CD14-positive monocyte (primary cell): Measurements from ENCODE around the gene MACROD2. TPM values are rescaled to one million over a fixed set of nuclear protein-coding genes. Genes with fewer than 3 reads are reported as not detected.

ENCODE experiments used
- DNase-seq, 3 donors: peaks; one replicate each; pipeline ENCODE4 v3.0.0-alpha.2; 2011 to 2022
- H2AFZ ChIP-seq: 2 replicates; pipeline ENCODE4 v1.6.0; 2012; ENCODE audit warnings: mild to moderate bottlenecking, low read depth, low read length, inconsistent platforms; ENCODE audit not compliant: insufficient read depth, poor library complexity, severe bottlenecking
- H3K27ac ChIP-seq, 2 donors: 1 replicate in 1 of 2; 2 replicates in 1 of 2; pipeline ENCODE4 v1.5.1; 2012 to 2013; ENCODE audit warnings: low read length in 2 of 2, control low read depth in 1 of 2, inconsistent platforms in 1 of 2, low read depth in 1 of 2, mild to moderate bottlenecking in 1 of 2
- H3K27me3 ChIP-seq, 2 donors: one replicate each; pipeline versions ENCODE4 v1.6.0 to v1.6.1; 2011 to 2013; ENCODE audit warnings: low read length in 2 of 2; ENCODE audit not compliant: control insufficient read depth in 2 of 2, insufficient read depth in 2 of 2
- H3K36me3 ChIP-seq, 2 donors: replicated peaks in 1 of 2; 1 replicate in 1 of 2; 2 replicates in 1 of 2; pipeline versions ENCODE4 v1.5.1 to v1.6.1; 2012 to 2013; ENCODE audit warnings: low read length in 2 of 2, control low read depth in 1 of 2, inconsistent platforms in 1 of 2, mild to moderate bottlenecking in 1 of 2; ENCODE audit not compliant: insufficient read depth in 2 of 2, control insufficient read depth in 1 of 2
- H3K4me1 ChIP-seq, 2 donors: 1 replicate in 1 of 2; 2 replicates in 1 of 2; pipeline versions ENCODE4 v1.5.1 to v1.6.1; 2012 to 2013; ENCODE audit warnings: low read length in 2 of 2, control low read depth in 1 of 2, inconsistent platforms in 1 of 2, mild to moderate bottlenecking in 1 of 2, moderate library complexity in 1 of 2; ENCODE audit not compliant: insufficient read depth in 2 of 2, control insufficient read depth in 1 of 2
- H3K4me2 ChIP-seq: replicated peaks from 2 replicates; pipeline ENCODE3; 2012; ENCODE audit warnings: low read length, moderate library complexity, mild to moderate bottlenecking; ENCODE audit not compliant: poor library complexity, severe bottlenecking; ENCODE audit errors: extremely low read depth
- H3K4me3 ChIP-seq, 3 experiments: fragments of 200-600 bp in 1 of 3; sonication (generic) in 1 of 3; replicated peaks in 1 of 3; 1 replicate in 2 of 3; 2 replicates in 1 of 3; pipeline ENCODE4 v1.5.1; 2011 to 2013; ENCODE audit warnings: low read length in 3 of 3, mild to moderate bottlenecking in 3 of 3, control low read depth in 2 of 3, low read depth in 2 of 3, inconsistent platforms in 1 of 3, moderate library complexity in 1 of 3
- H3K79me2 ChIP-seq: 2 replicates; pipeline ENCODE4 v1.6.0; 2012; ENCODE audit warnings: mild to moderate bottlenecking, control low read depth, inconsistent platforms, low read length, moderate library complexity; ENCODE audit not compliant: insufficient read depth
- H3K9ac ChIP-seq: 2 replicates; pipeline ENCODE4 v1.6.0; 2017; ENCODE audit warnings: low read length, mild to moderate bottlenecking; ENCODE audit not compliant: insufficient read depth, poor library complexity, severe bottlenecking
- H3K9me3 ChIP-seq, 2 donors: replicated peaks in 1 of 2; 1 replicate in 1 of 2; 2 replicates in 1 of 2; pipeline versions ENCODE4 v1.5.1 to v1.6.1; 2012 to 2013; ENCODE audit warnings: low read length in 2 of 2, control low read depth in 1 of 2; ENCODE audit not compliant: control insufficient read depth in 1 of 2, insufficient read depth in 1 of 2
- H4K20me1 ChIP-seq: 2 replicates; pipeline ENCODE4 v1.6.0; 2012; ENCODE audit warnings: mild to moderate bottlenecking, low read length, control low read depth, moderate library complexity; ENCODE audit not compliant: insufficient read depth
- H3K27ac Mint-ChIP-seq, 7 donors: one replicate each; pipeline ENCODE4 v1.8.0; 2020; ENCODE audit warnings: mild to moderate bottlenecking in 7 of 7, mixed read lengths in 7 of 7, moderate library complexity in 6 of 7, inconsistent platforms in 2 of 7
- H3K27me3 Mint-ChIP-seq, 3 donors: one replicate each; pipeline ENCODE4 v1.8.0; 2021 to 2022; ENCODE audit warnings: low read depth in 3 of 3, mild to moderate bottlenecking in 3 of 3, mixed read lengths in 3 of 3, moderate library complexity in 3 of 3, inconsistent platforms in 1 of 3
- H3K36me3 Mint-ChIP-seq, 2 donors: one replicate each; pipeline ENCODE4 v1.8.0; 2020; ENCODE audit warnings: mixed read lengths in 2 of 2, inconsistent platforms in 1 of 2, mild to moderate bottlenecking in 1 of 2
- H3K4me1 Mint-ChIP-seq: one replicate; pipeline ENCODE4 v1.8.0; 2020; ENCODE audit warnings: mild to moderate bottlenecking, mixed read lengths
- H3K4me3 Mint-ChIP-seq, 2 donors: one replicate each; pipeline ENCODE4 v1.8.0; 2020; ENCODE audit warnings: mild to moderate bottlenecking in 2 of 2, mixed read lengths in 2 of 2, moderate library complexity in 1 of 2
- H3K9me3 Mint-ChIP-seq, 7 donors: one replicate each; pipeline ENCODE4 v1.8.0; 2020 to 2022; ENCODE audit warnings: mixed read lengths in 7 of 7, mild to moderate bottlenecking in 6 of 7, moderate library complexity in 6 of 7, inconsistent platforms in 2 of 7
- CTCF ChIP-seq: fragments of 200-600 bp; IDR thresholded peaks from one replicate; pipeline ENCODE4 v1.8.0; 2022; ENCODE audit warnings: antibody characterized with exemption, mild to moderate bottlenecking
- WGBS: methylation state at CpG from one replicate; pipeline ENCODE4 v1.1.5; 2013; ENCODE audit warnings: missing lambda C conversion rate; ENCODE audit not compliant: insufficient coverage; 5-methylcytosine and 5-hydroxymethylcytosine counted together
- intact Hi-C, 2 donors: fragments of 100-400 bp; cut with micrococcal nuclease; formaldehyde crosslinking; loops; one replicate each; pipeline versions ENCODE4 v1.15.0 to v1.15.1; 2023
- polyA plus RNA-seq, 3 donors: library from polyadenylated mRNA; depleted of rRNA in 1 of 3; unstranded in 2 of 3; stranded (reverse) in 1 of 3; fragments of 300-500 nt in 2 of 3; fragments of >200 nt in 1 of 3; fragmentation: Illumina TruSeq in 2 of 3; gene quantifications; 1 replicate in 2 of 3; 2 replicates in 1 of 3; pipeline ENCODE4 v1.2.3, GENCODE V29; 2012 to 2021

The MACROD2 gene
- polyA plus RNA-seq, 3 donors, result 0.23 TPM; not detected in 2

GRCh38 chr20:15075586-15075985, 1080.3 kb downstream of the MACROD2 start:
- no peaks in the 10 kb centered on the region for H3K4me1 Mint-ChIP-seq
- Histone ChIP-seq H3K9me3 (peaks cover 0 to 3% of the 10 kb centered on the region in 2 donors), H2AFZ (no peak overlapping the region), H3K4me1 (no peaks in the 10 kb centered on the region), H3K9ac (no peak overlapping the region), H3K27me3 (no peaks in the 10 kb centered on the region), H4K20me1 (no peaks in the 10 kb centered on the region), H3K4me3 (no peak overlapping the region), H3K4me2 (no peak overlapping the region), H3K27ac (no peak overlapping the region), H3K36me3 (no peaks in the 10 kb centered on the region), H3K79me2 (no peaks in the 10 kb centered on the region)
- 100% methylated on average over 1 of the region's 3 CpGs for WGBS
- no peak overlapping the region for H3K27ac Mint-ChIP-seq
- intact Hi-C loops, result no loop called here
- no peaks in the 10 kb centered on the region for H3K36me3 Mint-ChIP-seq
- DNase-seq, result no peak
- H3K9me3 Mint-ChIP-seq, result peaks cover 0 to 9% (median 2%) of the 10 kb centered on the region in 7 donors
- H3K4me3 Mint-ChIP-seq, result no peak overlapping the region
- H3K27me3 Mint-ChIP-seq, result peaks cover 0 to 3% (median 1%) of the 10 kb centered on the region in 3 donors
- TF ChIP-seq CTCF, result no peak

- Histone ChIP-seq H3K79me2 (no peaks in the 10 kb centered on the region), H2AFZ (no peak overlapping the region), H3K27ac (no peak overlapping the region), H3K9me3 (peaks cover 0 to 3% of the 10 kb centered on the region in 2 donors), H3K36me3 (no peaks in the 10 kb centered on the region), H3K9ac (no peak overlapping the region), H4K20me1 (no peaks in the 10 kb centered on the region), H3K27me3 (no peaks in the 10 kb centered on the region), H3K4me3 (no peak overlapping the region), H3K4me1 (no peaks in the 10 kb centered on the region), H3K4me2 (no peak overlapping the region)
- no peak for DNase-seq
- intact Hi-C loops, result no loop called here
- no peak for TF ChIP-seq CTCF
- H3K27me3 Mint-ChIP-seq, result peaks cover 0 to 3% (median 1%) of the 10 kb centered on the region in 3 donors
- H3K36me3 Mint-ChIP-seq, result no peaks in the 10 kb centered on the region
- H3K4me1 Mint-ChIP-seq, result no peaks in the 10 kb centered on the region
- no CpG with 5 or more reads among the region's 1 CpG for WGBS
- H3K27ac Mint-ChIP-seq, result no peak overlapping the region
- peaks cover 0 to 9% (median 2%) of the 10 kb centered on the region in 7 donors for H3K9me3 Mint-ChIP-seq
- H3K4me3 Mint-ChIP-seq, result no peak overlapping the region
These were observed 1081.5 kb downstream of the MACROD2 start for GRCh38 chr20:15076785-15077184.
